NCI-H82 (cell line): ENCODE data around the gene USP8.

Source experiments
- DNase-seq: peaks from one replicate; lab custom pipeline; 2025; lab: John Stamatoyannopoulos, UW

USP8 gene

GRCh38 chr15:50543556-50543955, 119.4 kb downstream of the USP8 start:
- no peak for DNase-seq

DNA sequence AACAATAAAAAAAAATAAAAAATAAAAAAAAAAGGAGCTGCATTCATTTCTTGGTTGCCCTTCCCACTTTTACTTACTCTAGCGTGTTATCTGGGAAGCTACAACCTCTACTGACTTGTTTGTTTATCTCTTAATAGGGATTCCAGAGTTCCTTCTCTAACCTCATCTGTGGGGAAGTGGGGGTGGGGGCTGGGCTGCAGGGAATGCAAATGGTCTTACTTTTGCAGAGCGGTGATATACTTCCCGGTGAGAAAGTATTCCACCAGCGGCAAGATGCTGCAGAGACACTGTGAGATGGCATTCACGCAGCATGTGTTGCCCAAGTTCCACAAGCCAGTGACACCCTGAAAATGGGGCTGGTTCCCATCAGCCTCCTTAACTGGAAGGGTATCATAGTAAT, 120.2 kb downstream of the USP8 start:
- DNase-seq, result no peak

DNA sequence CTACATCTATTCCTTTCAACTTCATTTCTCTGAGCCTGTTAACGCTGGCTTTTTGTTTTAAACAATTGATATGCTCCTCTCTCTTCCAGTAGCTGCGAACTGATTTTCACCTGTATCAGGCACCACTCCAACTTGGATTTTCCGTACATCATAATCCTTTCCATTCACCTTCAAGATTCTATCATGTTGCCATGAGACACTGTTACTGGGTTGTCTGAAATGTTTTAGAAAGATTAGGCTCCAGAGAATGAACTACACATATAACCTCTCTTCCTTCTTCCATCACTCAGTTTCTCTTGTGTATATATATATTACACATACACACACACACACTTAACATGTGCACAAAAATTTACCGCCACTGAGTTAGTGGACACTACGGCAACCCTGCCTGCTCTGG, 122.4 kb downstream of the USP8 start, which contains the start of gene USP50:
Gene USP50 (minus strand): TSS at position 101 of the 400 bp plus-strand sequence. CDS start 141 bp downstream, outside the sequence.
- DNase-seq, result no peak

DNA sequence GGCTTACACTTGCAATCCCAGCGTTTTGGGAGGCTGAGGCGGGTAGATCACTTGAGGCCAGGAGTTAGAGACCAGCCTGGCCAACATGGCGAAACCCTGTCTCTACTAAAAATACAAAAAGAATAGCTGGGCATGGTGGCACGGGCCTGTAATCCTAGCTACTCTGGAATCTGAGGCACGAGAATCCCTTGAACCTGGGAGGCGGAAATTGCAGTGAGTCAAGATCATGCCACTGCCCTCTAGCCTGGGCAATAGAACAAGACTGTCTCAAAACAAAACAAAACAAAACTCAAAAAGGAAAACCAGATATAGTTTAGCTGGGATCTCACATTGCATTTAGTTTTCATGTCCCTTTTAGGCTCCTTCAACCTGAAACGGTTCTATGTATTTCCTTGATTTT, 125.1 kb downstream of the USP8 start:
- DNase-seq, result no peak

- no peak for DNase-seq
Observed at GRCh38 chr15:50552238-50552637, 128.0 kb downstream of the USP8 start.

- no peak for DNase-seq
Observed at GRCh38 chr15:50556642-50557371, 132.6 kb downstream of the USP8 start.

DNA sequence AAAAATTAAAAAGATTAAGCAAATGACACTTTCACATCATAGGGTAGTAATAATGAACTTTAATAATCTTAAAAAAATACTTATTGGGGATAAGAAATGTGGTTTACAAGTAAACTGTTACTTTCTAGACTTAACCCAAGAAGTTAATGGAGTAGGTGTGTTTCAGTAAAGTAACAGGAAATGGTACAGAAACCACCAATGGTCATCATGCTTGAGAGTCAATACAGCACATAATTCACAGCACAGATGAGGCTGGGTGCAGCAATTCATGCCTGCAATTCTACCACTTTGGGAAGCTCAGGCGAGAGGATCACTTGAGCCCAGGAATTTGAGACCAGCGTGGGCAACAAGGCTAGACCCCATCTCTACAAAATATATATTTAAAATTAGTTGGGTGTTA, 133.8 kb downstream of the USP8 start:
- DNase-seq, result no peak

DNA sequence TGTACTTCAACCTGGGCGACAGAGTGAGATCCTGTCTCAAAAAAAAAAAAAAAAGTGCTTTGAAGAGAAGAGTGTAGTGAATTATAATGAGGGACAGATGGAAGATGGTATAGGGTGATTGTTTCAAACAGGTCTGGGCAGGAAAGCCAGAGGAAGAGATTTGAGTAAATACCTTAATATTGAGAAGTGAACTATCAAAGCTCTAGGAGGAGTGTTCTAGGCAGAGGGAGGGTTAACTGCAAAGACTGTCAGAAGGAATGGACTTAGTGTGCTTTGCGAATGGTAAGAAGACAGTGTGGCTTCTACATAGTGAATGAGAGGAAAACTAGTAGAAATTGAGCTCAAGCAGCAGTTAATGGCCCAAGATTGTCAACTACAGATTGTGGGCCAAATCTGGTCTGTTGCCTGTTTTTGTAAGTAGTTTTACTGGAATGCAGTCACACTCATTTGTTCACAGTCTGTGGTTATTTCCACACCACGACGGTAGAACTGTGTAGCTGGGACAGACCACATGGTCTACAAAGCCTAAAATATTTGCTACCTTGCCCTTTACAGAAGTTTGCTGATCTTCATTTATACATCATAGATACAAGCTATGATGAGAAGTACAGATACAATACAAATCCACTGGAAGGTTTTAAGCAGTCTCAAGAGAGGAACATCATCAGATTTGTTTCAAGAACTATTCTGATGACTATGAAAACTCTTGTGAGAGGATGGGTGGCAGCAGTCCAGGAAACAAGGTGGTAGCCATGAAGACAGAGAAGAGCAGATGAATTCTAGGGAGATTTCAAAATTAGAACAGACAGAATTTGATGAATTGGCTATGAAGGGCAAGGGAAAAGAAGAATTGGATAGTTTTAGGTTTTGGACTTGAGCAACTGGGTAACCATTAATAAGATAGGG, 138.8 kb downstream of the USP8 start:
- DNase-seq, result no peak

- no peak for DNase-seq
Observed at GRCh38 chr15:50563756-50564155, 139.6 kb downstream of the USP8 start.
